ENCODE data around the gene RASSF4.

The RASSF4 gene

GRCh38 chr10:44923611-44924010 is 36.0 kb upstream of the RASSF4 start:
- Mint-ChIP-seq H3K9me3 (no peaks in the 10 kb centered on the region), H3K36me3 (ENCODE audit: low read depth) (no peaks in the 10 kb centered on the region), H3K4me1 (ENCODE audit: low read depth) (no peaks in the 10 kb centered on the region), H3K27me3 (no peaks in the 10 kb centered on the region), H3K4me3 (no peak overlapping the region), H3K27ac (no peak overlapping the region)
- no peak for DNase-seq

- Mint-ChIP-seq H3K4me1 (ENCODE audit: low read depth) (no peaks in the 10 kb centered on the region), H3K4me3 (no peak overlapping the region), H3K27me3 (no peaks in the 10 kb centered on the region), H3K36me3 (ENCODE audit: low read depth) (no peaks in the 10 kb centered on the region), H3K27ac (no peak overlapping the region), H3K9me3 (no peaks in the 10 kb centered on the region)
- DNase-seq, result no peak
Observed at GRCh38 chr10:44924261-44925040, 35.2 kb upstream of the RASSF4 start.

GRCh38 chr10:44925224-44925623 is 34.4 kb upstream of the RASSF4 start:
- Mint-ChIP-seq H3K9me3 (no peaks in the 10 kb centered on the region), H3K27ac (no peak overlapping the region), H3K36me3 (ENCODE audit: low read depth) (no peaks in the 10 kb centered on the region), H3K4me1 (ENCODE audit: low read depth) (no peaks in the 10 kb centered on the region), H3K4me3 (no peak overlapping the region), H3K27me3 (no peaks in the 10 kb centered on the region)
- no peak for DNase-seq

- Mint-ChIP-seq H3K27ac (no peak overlapping the region), H3K36me3 (ENCODE audit: low read depth) (no peaks in the 10 kb centered on the region), H3K9me3 (no peaks in the 10 kb centered on the region), H3K4me1 (ENCODE audit: low read depth) (no peaks in the 10 kb centered on the region), H3K4me3 (no peak overlapping the region), H3K27me3 (no peaks in the 10 kb centered on the region)
- DNase-seq, result no peak
Observed at GRCh38 chr10:44925811-44926750, 33.5 kb upstream of the RASSF4 start.

GRCh38 chr10:44926751-44927351 is 32.8 kb upstream of the RASSF4 start:
- H3K4me1 Mint-ChIP-seq (ENCODE audit: low read depth), result no peaks in the 10 kb centered on the region
- H3K27me3 Mint-ChIP-seq, result no peaks in the 10 kb centered on the region
- H3K9me3 Mint-ChIP-seq, result no peaks in the 10 kb centered on the region
- H3K27ac Mint-ChIP-seq, result no peak overlapping the region
- no peak for DNase-seq
- H3K36me3 Mint-ChIP-seq (ENCODE audit: low read depth), result no peaks in the 10 kb centered on the region
- H3K4me3 Mint-ChIP-seq, result no peak overlapping the region

GRCh38 chr10:44927352-44927751 is 32.2 kb upstream of the RASSF4 start:
- H3K4me3 Mint-ChIP-seq, result no peak overlapping the region
- no peak overlapping the region for H3K27ac Mint-ChIP-seq
- no peak for DNase-seq
- H3K4me1 Mint-ChIP-seq (ENCODE audit: low read depth), result no peaks in the 10 kb centered on the region
- H3K27me3 Mint-ChIP-seq, result no peaks in the 10 kb centered on the region
- H3K9me3 Mint-ChIP-seq, result no peaks in the 10 kb centered on the region
- H3K36me3 Mint-ChIP-seq (ENCODE audit: low read depth), result no peaks in the 10 kb centered on the region

- no peak overlapping the region for H3K4me3 Mint-ChIP-seq
- no peaks in the 10 kb centered on the region for H3K36me3 Mint-ChIP-seq (ENCODE audit: low read depth)
- DNase-seq, result no peak
- no peaks in the 10 kb centered on the region for H3K27me3 Mint-ChIP-seq
- no peaks in the 10 kb centered on the region for H3K4me1 Mint-ChIP-seq (ENCODE audit: low read depth)
- no peak overlapping the region for H3K27ac Mint-ChIP-seq
- no peaks in the 10 kb centered on the region for H3K9me3 Mint-ChIP-seq
Observed at GRCh38 chr10:44928462-44928861, 31.1 kb upstream of the RASSF4 start.

- H3K4me3 Mint-ChIP-seq, result no peak overlapping the region
- no peaks in the 10 kb centered on the region for H3K9me3 Mint-ChIP-seq
- H3K27me3 Mint-ChIP-seq, result peaks cover 2% of the 10 kb centered on the region
- H3K27ac Mint-ChIP-seq, result no peak overlapping the region
- H3K36me3 Mint-ChIP-seq (ENCODE audit: low read depth), result no peaks in the 10 kb centered on the region
- no peaks in the 10 kb centered on the region for H3K4me1 Mint-ChIP-seq (ENCODE audit: low read depth)
- no peak for DNase-seq
Observed at GRCh38 chr10:44929356-44930255, 30.0 kb upstream of the RASSF4 start.

GRCh38 chr10:44930904-44931620 is 28.5 kb upstream of the RASSF4 start:
- H3K4me3 Mint-ChIP-seq, result no peak overlapping the region
- H3K9me3 Mint-ChIP-seq, result no peaks in the 10 kb centered on the region
- H3K27me3 Mint-ChIP-seq, result peaks cover 2% of the 10 kb centered on the region
- H3K4me1 Mint-ChIP-seq (ENCODE audit: low read depth), result peaks cover 2% of the 10 kb centered on the region
- H3K36me3 Mint-ChIP-seq (ENCODE audit: low read depth), result no peaks in the 10 kb centered on the region
- no peak for DNase-seq
- H3K27ac Mint-ChIP-seq, result no peak overlapping the region

- peaks cover 2% of the 10 kb centered on the region for H3K4me1 Mint-ChIP-seq (ENCODE audit: low read depth)
- no peaks in the 10 kb centered on the region for H3K9me3 Mint-ChIP-seq
- no peak for DNase-seq
- no peaks in the 10 kb centered on the region for H3K36me3 Mint-ChIP-seq (ENCODE audit: low read depth)
- no peak overlapping the region for H3K4me3 Mint-ChIP-seq
- no peak overlapping the region for H3K27ac Mint-ChIP-seq
- H3K27me3 Mint-ChIP-seq, result peaks cover 2% of the 10 kb centered on the region
Observed at GRCh38 chr10:44931621-44932516, 27.7 kb upstream of the RASSF4 start.

- Mint-ChIP-seq H3K36me3 (ENCODE audit: low read depth) (no peaks in the 10 kb centered on the region), H3K9me3 (no peaks in the 10 kb centered on the region), H3K27ac (no peak overlapping the region), H3K4me3 (no peak overlapping the region), H3K4me1 (ENCODE audit: low read depth) (peaks cover 2% of the 10 kb centered on the region), H3K27me3 (peaks cover 2% of the 10 kb centered on the region)
- peak; percentile 89 for DNase-seq
Observed at GRCh38 chr10:44932517-44933450, 26.8 kb upstream of the RASSF4 start.

Data from activated T-cell treated with anti-CD3 and anti-CD28 coated beads, Interleukin-2, amount 50 U/mL, for 24 hours (primary cell).